K562 (cell line): ENCODE results near the gene TOMM22. TPM values are rescaled to one million over a fixed set of nuclear protein-coding genes. Genes with fewer than 3 reads are reported as not detected.
A peak's percentile ranks its signal among the peaks of the same experiment; 100 is the strongest.

Experiments
- ARID4B ChIP-seq: sonication (generic); formaldehyde crosslinking; IDR thresholded peaks from 2 replicates; pipeline ENCODE4 v1.8.0; 2022; ENCODE audit warnings: mild to moderate bottlenecking, missing genetic modification reagents
- BHLHE40 ChIP-seq: IDR thresholded peaks from 2 replicates; pipeline ENCODE4 v1.6.1; 2011; ENCODE audit warnings: low read length, improper control_type of control experiment
- BRF1 ChIP-seq: IDR thresholded peaks from 3 replicates; pipeline ENCODE4 v1.6.1; 2011; ENCODE audit warnings: borderline replicate concordance, mild to moderate bottlenecking; ENCODE audit not compliant: insufficient read length; ENCODE audit errors: extremely low read depth
- CCNT2 ChIP-seq: IDR thresholded peaks from 2 replicates; pipeline ENCODE4 v1.6.1; 2011; ENCODE audit warnings: borderline replicate concordance, low read depth, mild to moderate bottlenecking, moderate library complexity, mixed read lengths, low read length; ENCODE audit not compliant: insufficient read length; ENCODE audit errors: extremely low read depth
- CREB3L1 ChIP-seq: fragments of 450-650 bp; IDR thresholded peaks from 2 replicates; pipeline ENCODE4 v1.6.1; 2014; ENCODE audit warnings: low read depth, mild to moderate bottlenecking, moderate library complexity, borderline replicate concordance
- CXXC5 ChIP-seq: fragments of 250-450 bp; sonication (Bioruptor Pico); IDR thresholded peaks from 2 replicates; pipeline ENCODE4 v1.8.0; 2022; ENCODE audit warnings: inconsistent platforms, mild to moderate bottlenecking, moderate library complexity
- FOXJ2 ChIP-seq: fragments of 200-800 bp; sonication (Bioruptor generic); IDR thresholded peaks from 2 replicates; pipeline ENCODE4 v1.6.1; 2016; ENCODE audit warnings: missing genetic modification characterization, missing compliant biosample characterization
- KDM4B ChIP-seq, 2 experiments: fragments of 450-650 bp in 1 of 2; sonication (generic) in 1 of 2; IDR thresholded peaks; 2 replicates each; pipeline ENCODE4 v1.6.1; 2016 to 2017; ENCODE audit warnings: borderline replicate concordance in 2 of 2, antibody characterized with exemption in 1 of 2, low read depth in 1 of 2, mild to moderate bottlenecking in 1 of 2
- MBD2 ChIP-seq: sonication (generic); IDR thresholded peaks from 2 replicates; pipeline ENCODE4 v1.6.1; 2016; ENCODE audit warnings: low read depth, borderline replicate concordance
- PHB2 ChIP-seq: fragments of 450-650 bp; IDR thresholded peaks from 2 replicates; pipeline ENCODE4 v1.6.1; 2017; ENCODE audit warnings: low read depth
- SOX6 ChIP-seq: fragments of 450-650 bp; IDR thresholded peaks from 2 replicates; pipeline ENCODE4 v1.6.1; 2014; ENCODE audit warnings: mild to moderate bottlenecking
- TAF1 ChIP-seq: IDR thresholded peaks from 2 replicates; pipeline ENCODE4 v1.6.1; 2011; ENCODE audit warnings: mild to moderate bottlenecking, low read length, moderate library complexity; ENCODE audit not compliant: insufficient read depth, control insufficient read depth, severe bottlenecking; ENCODE audit errors: extremely low read depth
- TAL1 ChIP-seq: fragments of 450-650 bp; IDR thresholded peaks from 2 replicates; pipeline ENCODE4 v1.6.1; 2016; ENCODE audit warnings: mild to moderate bottlenecking
- TCF7 ChIP-seq: sonication (generic); IDR thresholded peaks from 2 replicates; pipeline ENCODE4 v1.6.1; 2016; ENCODE audit warnings: antibody characterized with exemption, borderline replicate concordance
- TCF7L2 ChIP-seq: fragments of 150-350 bp; IDR thresholded peaks from 2 replicates; pipeline ENCODE4 v1.6.1; 2016; ENCODE audit warnings: low read depth, mild to moderate bottlenecking, low read length, moderate library complexity
- TOE1 ChIP-seq, 2 experiments: fragments of 450-650 bp in 1 of 2; sonication (generic) in 1 of 2; formaldehyde crosslinking in 1 of 2; IDR thresholded peaks; 2 replicates each; pipeline versions ENCODE4 v1.7.1 to v1.8.0; 2016 to 2022; ENCODE audit warnings: borderline replicate concordance in 2 of 2, mild to moderate bottlenecking in 2 of 2, antibody characterized with exemption in 1 of 2, inconsistent platforms in 1 of 2, low read depth in 1 of 2, missing genetic modification reagents in 1 of 2, moderate library complexity in 1 of 2
- YY1 ChIP-seq, 3 experiments: IDR thresholded peaks; 2 replicates each; pipeline ENCODE4 v1.6.1; 2011; ENCODE audit warnings: low read length in 2 of 3, mild to moderate bottlenecking in 2 of 3, moderate library complexity in 2 of 3, borderline replicate concordance in 1 of 3, control low read depth in 1 of 3, low read depth in 1 of 3; ENCODE audit not compliant: insufficient read depth in 3 of 3, insufficient replicate concordance in 2 of 3, control insufficient read depth in 1 of 3, insufficient read length in 1 of 3; ENCODE audit errors: extremely low read depth in 1 of 3
- ZFX ChIP-seq: sonication (generic); formaldehyde crosslinking; IDR thresholded peaks from 2 replicates; pipeline ENCODE4 v1.8.0; 2022; ENCODE audit warnings: mild to moderate bottlenecking, missing genetic modification reagents, moderate library complexity
- ZNF263 ChIP-seq: sonication (generic); formaldehyde crosslinking; IDR thresholded peaks from 2 replicates; pipeline ENCODE4 v1.8.0; 2022; ENCODE audit warnings: mild to moderate bottlenecking, missing genetic modification reagents, borderline replicate concordance
- ZNF551 ChIP-seq: fragments of 250-450 bp; sonication (Bioruptor Pico); IDR thresholded peaks from 2 replicates; pipeline ENCODE4 v1.5.0; 2021; ENCODE audit warnings: mild to moderate bottlenecking, moderate library complexity
- polyA plus RNA-seq, 8 experiments: library from polyadenylated mRNA; depleted of rRNA in 4 of 8; stranded (reverse) in 5 of 8; unstranded in 3 of 8; fragments of >200 nt; fragmentation: Nextera tagmentation in 2 of 8; fragmentation: Illumina TruSeq in 1 of 8; extraction: Ambion mirVana in 2 of 8; extraction: Trizol in 1 of 8; gene quantifications; 2 replicates each; pipeline versions ENCODE4 v1.2.1 to v1.2.3, GENCODE V29; 2011 to 2014; ENCODE audit warnings: inconsistent platforms in 1 of 8, missing spikeins in 1 of 8
- total RNA-seq, 7 experiments: library from RNA; depleted of rRNA in 6 of 7; stranded (reverse); fragments of >200 nt in 6 of 7; fragmentation: Illumina TruSeq in 2 of 7; extraction: Trizol in 2 of 7; gene quantifications; 2 replicates each; pipeline versions ENCODE4 v1.2.1 to v1.2.3, GENCODE V29; 2011 to 2021; ENCODE audit warnings: low replicate concordance in 1 of 7

Gene TOMM22
- total and polyA plus RNA-seq, 9 of the 15 experiments (the other 6 are each of a cell fraction or from before 2014, with no cell fraction given): 25.8 to 108 (median 73.8) TPM

GRCh38 chr22:38656256-38657044 lies 25.3 kb upstream of the TOMM22 start, which contains the start of the genes CBY1 and FAM227A (continued):
- TF ChIP-seq TAL1 (peak; percentile 8; the same call in 1 of the 2 replicates), YY1 (IDR thresholded peaks at IDR 0.05; ENCODE audit: borderline replicate concordance in 1 of 3, control insufficient read depth in 1 of 3, extremely low read depth in 1 of 3, insufficient read depth in 3 of 3, insufficient read length in 1 of 3, insufficient replicate concordance in 2 of 3, low read depth in 1 of 3, low read length in 2 of 3) (peak in 2 of 3 experiments; percentile 42 to 56), ZFX (CRISPR knock-in tag) (peak; percentile 66), CCNT2 (peak; percentile 34), MBD2 (peak; percentile 93), TAF1 (peak; percentile 45), FOXJ2 (tag) (peak; percentile 81), ZNF263 (CRISPR knock-in tag) (0 out of 2 replicates have a peak, but pooled peaks have one; percentile 38), TOE1 (IDR thresholded peaks at IDR 0.05; ENCODE audit: borderline replicate concordance) (peak; percentile 69; the same call in 1 of the 2 replicates), TOE1 (CRISPR knock-in tag; IDR thresholded peaks at IDR 0.05; ENCODE audit: borderline replicate concordance, low read depth) (no peak), TCF7L2 (peak; percentile 91), TCF7 (no peak), BRF1 (no peak), ARID4B (CRISPR knock-in tag) (peak; percentile 63), SOX6 (peak; percentile 96), PHB2 (no peak), CREB3L1 (peak; percentile 48; the same call in 1 of the 2 replicates), BHLHE40 (peak; percentile 89), KDM4B (IDR thresholded peaks at IDR 0.05; ENCODE audit: borderline replicate concordance in 2 of 2, low read depth in 1 of 2) (no peak), CXXC5 (CRISPR knock-in tag) (peak; percentile 55), ZNF551 (CRISPR knock-in tag) (no peak)
